ENCODE results near the gene REXO4.

GRCh38 chr9:133390713-133391112, 27.1 kb downstream of the REXO4 start:
- TF ChIP-seq CTCF (IDR thresholded peaks at IDR 0.05; ENCODE audit: insufficient read depth, low read depth, low read length) (no peak), EZH2 (IDR thresholded peaks at IDR 0.05; ENCODE audit: insufficient read depth, low read length) (no peak)

Data from astrocyte (in vitro differentiated cells and primary cell).